ENCODE results near the gene KLHL42.

GRCh38 chr12:27743601-27744000 is 36.4 kb upstream of the KLHL42 start:
- TF ChIP-seq CEBPB (tag; IDR thresholded peaks at IDR 0.05) (no peak), NR3C1 (CRISPR knock-in tag; IDR thresholded peaks at IDR 0.05) (no peak), KDM5B (IDR thresholded peaks at IDR 0.05; ENCODE audit: insufficient replicate concordance, low read depth, low read length) (no peak), MYC (IDR thresholded peaks at IDR 0.05; ENCODE audit: low read depth, low read length) (no peak), MYC (CRISPR knock-in tag; IDR thresholded peaks at IDR 0.05; ENCODE audit: borderline replicate concordance, low read depth) (no peak), THAP12 (CRISPR knock-in tag; IDR thresholded peaks at IDR 0.05) (no peak), MTA1 (IDR thresholded peaks at IDR 0.05; ENCODE audit: borderline replicate concordance) (no peak), POLR2AphosphoS5 (IDR thresholded peaks at IDR 0.05; ENCODE audit: control insufficient read depth, insufficient read depth, low read depth, low read length) (no peak), RNF2 (IDR thresholded peaks at IDR 0.05) (no peak), CTCF (IDR thresholded peaks at IDR 0.05 in 2 of 3, conservative IDR thresholded peaks at IDR 0.05 in 1 of 3; ENCODE audit: insufficient read depth in 2 of 3, low read depth in 1 of 3, low read length in 3 of 3) (no peak), NRF1 (conservative IDR thresholded peaks at IDR 0.05 in 1 of 2, IDR thresholded peaks at IDR 0.05 in 1 of 2) (no peak), RFX5 (IDR thresholded peaks at IDR 0.05; ENCODE audit: low read depth, low read length) (no peak), MEF2A (IDR thresholded peaks at IDR 0.05; ENCODE audit: control insufficient read depth, low read depth, low read length) (no peak), CHD2 (IDR thresholded peaks at IDR 0.05; ENCODE audit: low read depth, low read length) (no peak)

All from K562 (cell line).